ENCODE data around the gene WASF2. TPM values are rescaled to one million over a fixed set of nuclear protein-coding genes. Genes with fewer than 3 reads are reported as not detected.
A peak's percentile ranks its signal among the peaks of the same experiment; 100 is the strongest.

The WASF2 gene
- total RNA-seq, 4 donors from 2014 or later = 52.5 to 74.5 (median 57.5) TPM

- DNase-seq = peak in 2 of 3 donors; percentile 61 to 77
- H3K4me1 ChIP-seq = peaks cover 0 to 70% (median 9%) of the 10 kb centered on the region in 4 donors
These were observed 29.6 kb upstream of the WASF2 start for GRCh38 chr1:27519331-27520258.

GRCh38 chr1:27518808-27519207 is 28.8 kb upstream of the WASF2 start:
- no peak for DNase-seq
- Histone ChIP-seq H3K4me3 (peak overlapping the region in 1 of 4 donors; percentile 5), H3K4me1 (peaks cover 0 to 68% (median 9%) of the 10 kb centered on the region in 4 donors), H3K27ac (peak overlapping the region in 3 of 4 donors; percentile 70 to 87 (median 81)), H3K9me3 (no peaks in the 10 kb centered on the region), H3K27me3 (no peaks in the 10 kb centered on the region), H3K36me3 (no peaks in the 10 kb centered on the region)
- TF ChIP-seq POLR2A (IDR thresholded peaks at IDR 0.05) (no peak), CTCF (IDR thresholded peaks at IDR 0.05) (no peak)

More at GRCh38 chr1:27519331-27520258, 29.6 kb upstream of the WASF2 start:
- Histone ChIP-seq H3K36me3 (no peaks in the 10 kb centered on the region), H3K27ac (peak overlapping the region in 2 of 4 donors; percentile 81 to 87), H3K4me3 (peak overlapping the region in 1 of 4 donors; percentile 5), H3K27me3 (no peaks in the 10 kb centered on the region), H3K9me3 (no peaks in the 10 kb centered on the region)
- TF ChIP-seq CTCF (IDR thresholded peaks at IDR 0.05) (no peak), POLR2A (IDR thresholded peaks at IDR 0.05) (peak in 1 of 2 donors; percentile 11)

GRCh38 chr1:27517907-27518718 is 28.1 kb upstream of the WASF2 start:
- Histone ChIP-seq H3K27me3 (no peaks in the 10 kb centered on the region), H3K36me3 (no peaks in the 10 kb centered on the region), H3K4me3 (peak overlapping the region in 1 of 4 donors; percentile 5), H3K9me3 (no peaks in the 10 kb centered on the region), H3K4me1 (peaks cover 0 to 63% (median 9%) of the 10 kb centered on the region in 4 donors), H3K27ac (peak overlapping the region in 3 of 4 donors; percentile 70 to 87 (median 81))
- TF ChIP-seq POLR2A (IDR thresholded peaks at IDR 0.05) (peak; percentile 23 to 29), CTCF (IDR thresholded peaks at IDR 0.05) (peak in 1 of 6 experiments; percentile 7)
- peak in 2 of 3 donors; percentile 90 to 91 for DNase-seq

GRCh38 chr1:27517301-27517700 is 27.3 kb upstream of the WASF2 start:
- H3K4me1 ChIP-seq = peaks cover 0 to 55% (median 9%) of the 10 kb centered on the region in 4 donors
- DNase-seq = no peak

More at GRCh38 chr1:27517301-27517700, 27.3 kb upstream of the WASF2 start:
- no peak overlapping the region for H3K4me3 ChIP-seq
- peak overlapping the region in 3 of 4 donors; percentile 70 to 87 (median 81) for H3K27ac ChIP-seq
- TF ChIP-seq CTCF (IDR thresholded peaks at IDR 0.05) = no peak
- TF ChIP-seq POLR2A (IDR thresholded peaks at IDR 0.05) = no peak
- H3K9me3 ChIP-seq = no peaks in the 10 kb centered on the region
- no peaks in the 10 kb centered on the region for H3K36me3 ChIP-seq
- no peaks in the 10 kb centered on the region for H3K27me3 ChIP-seq

Measured in Peyer's patch (tissue), 4 donors.